Left hindlimb (tissue), 1 donor: ENCODE results near the gene TRIM13.
"Not testable (repeated sequence)": the region's sequence is repeated elsewhere in the genome, so short reads cannot be mapped to it uniquely, and the experiment has no call there.

Source experiments
- DNase-seq: peaks from one replicate; pipeline ENCODE4 v3.0.0-alpha.2; 2018

Gene TRIM13

GRCh38 chr13:49996951-49997895 lies at the start of gene TRIM13:
Gene TRIM13, plus strand, starts transcription at chr13:49997042. Its CDS starts 14,899 bp downstream, at chr13:50011941.
- DNase-seq, result peak; percentile 92

GRCh38 chr13:49948777-49949270 lies 48.0 kb upstream of the TRIM13 start:
- DNase-seq, result not testable (repeated sequence)

- no peak for DNase-seq
Observed at GRCh38 chr13:49951754-49952535, 44.9 kb upstream of the TRIM13 start.

GRCh38 chr13:49953560-49953959 lies 43.3 kb upstream of the TRIM13 start:
- no peak for DNase-seq

- no peak for DNase-seq
Observed at GRCh38 chr13:49954674-49955455, 42.0 kb upstream of the TRIM13 start.

GRCh38 chr13:49956131-49956530 lies 40.7 kb upstream of the TRIM13 start:
- no peak for DNase-seq

GRCh38 chr13:49958321-49958720 lies 38.5 kb upstream of the TRIM13 start:
- DNase-seq, result no peak

- DNase-seq, result no peak
Observed at GRCh38 chr13:49967456-49967855, 29.4 kb upstream of the TRIM13 start.

- DNase-seq, result no peak
Observed at GRCh38 chr13:49972709-49973108, 24.1 kb upstream of the TRIM13 start.

- no peak for DNase-seq
Observed at GRCh38 chr13:49975826-49976225, 21.0 kb upstream of the TRIM13 start.

GRCh38 chr13:49976314-49977258 lies 20.3 kb upstream of the TRIM13 start:
- DNase-seq, result no peak

- DNase-seq, result no peak
Observed at GRCh38 chr13:49977992-49978391, 18.9 kb upstream of the TRIM13 start.

GRCh38 chr13:49980266-49980665 lies 16.6 kb upstream of the TRIM13 start:
- no peak for DNase-seq

- no peak for DNase-seq
Observed at GRCh38 chr13:49985129-49985528, 11.7 kb upstream of the TRIM13 start.

GRCh38 chr13:49986471-49986870 lies 10.4 kb upstream of the TRIM13 start:
- DNase-seq, result no peak

GRCh38 chr13:49990612-49991011 lies 6.2 kb upstream of the TRIM13 start:
- DNase-seq, result not testable (repeated sequence)

GRCh38 chr13:49993111-49993510 lies 3.7 kb upstream of the TRIM13 start:
- no peak for DNase-seq

- DNase-seq, result no peak
Observed at GRCh38 chr13:49993666-49994065, 3.2 kb upstream of the TRIM13 start.

- no peak for DNase-seq
Observed at GRCh38 chr13:49995625-49996101, 1.2 kb upstream of the TRIM13 start.

- DNase-seq, result peak; percentile 94
Observed at GRCh38 chr13:49996161-49996915, 504 bp upstream of the TRIM13 start.

- DNase-seq, result no peak
Observed at GRCh38 chr13:49997955-49998354, 1.1 kb downstream of the TRIM13 start.
